IPS-NIHi7 (cell line): Measurements from ENCODE around the gene TBXA2R.
A peak's percentile ranks its signal among the peaks of the same experiment; 100 is the strongest.
"Not testable (repeated sequence)": the region's sequence is repeated elsewhere in the genome, so short reads cannot be mapped to it uniquely, and the experiment has no call there.

ENCODE experiments used
- DNase-seq: peaks from one replicate; pipeline ENCODE4 v3.0.0; 2012; ENCODE audit warnings: mixed read lengths; ENCODE audit errors: extremely low spot score

The TBXA2R gene

GRCh38 chr19:3605361-3605760, 1.3 kb downstream of the TBXA2R start:
- no peak for DNase-seq

GRCh38 chr19:3604987-3605343, 1.7 kb downstream of the TBXA2R start:
- no peak for DNase-seq

- no peak for DNase-seq
These were observed 2.3 kb downstream of the TBXA2R start for GRCh38 chr19:3604227-3604986.

- DNase-seq: no peak
These were observed 3.4 kb downstream of the TBXA2R start for GRCh38 chr19:3603121-3603811.

- DNase-seq: no peak
These were observed 5.7 kb downstream of the TBXA2R start for GRCh38 chr19:3601021-3601420.

- peak; percentile 83 for DNase-seq
These were observed 6.9 kb downstream of the TBXA2R start for GRCh38 chr19:3599776-3600187.

GRCh38 chr19:3595521-3596061, 11.1 kb downstream of the TBXA2R start:
- DNase-seq: no peak

- peak; percentile 71 for DNase-seq
These were observed 13.5 kb downstream of the TBXA2R start for GRCh38 chr19:3593156-3593555.

GRCh38 chr19:3591876-3592613, 14.6 kb downstream of the TBXA2R start:
- no peak for DNase-seq

GRCh38 chr19:3590991-3591659, 15.6 kb downstream of the TBXA2R start:
- DNase-seq: no peak

GRCh38 chr19:3589949-3590348, 16.7 kb downstream of the TBXA2R start:
- DNase-seq: no peak

GRCh38 chr19:3589439-3589838, 17.2 kb downstream of the TBXA2R start:
- DNase-seq: no peak

GRCh38 chr19:3586707-3587346, 19.8 kb downstream of the TBXA2R start:
- DNase-seq: no peak

- peak; percentile 80 for DNase-seq
These were observed 20.5 kb downstream of the TBXA2R start for GRCh38 chr19:3586127-3586626.

- DNase-seq: no peak
These were observed 21.2 kb downstream of the TBXA2R start, which contains the start of gene GIPC3 for GRCh38 chr19:3585301-3586126. TSS of gene GIPC3 (plus strand) at chr19:3585478. CDS start at chr19:3585598, 120 bp downstream.

- DNase-seq: not testable (repeated sequence)
These were observed 22.5 kb downstream of the TBXA2R start for GRCh38 chr19:3584036-3584802.

- not testable (repeated sequence) for DNase-seq
These were observed 24.9 kb downstream of the TBXA2R start for GRCh38 chr19:3581792-3582191.

GRCh38 chr19:3580156-3580934, 26.3 kb downstream of the TBXA2R start:
- no peak for DNase-seq
